ENCODE data around the gene BTNL9.

Gene BTNL9

DNA sequence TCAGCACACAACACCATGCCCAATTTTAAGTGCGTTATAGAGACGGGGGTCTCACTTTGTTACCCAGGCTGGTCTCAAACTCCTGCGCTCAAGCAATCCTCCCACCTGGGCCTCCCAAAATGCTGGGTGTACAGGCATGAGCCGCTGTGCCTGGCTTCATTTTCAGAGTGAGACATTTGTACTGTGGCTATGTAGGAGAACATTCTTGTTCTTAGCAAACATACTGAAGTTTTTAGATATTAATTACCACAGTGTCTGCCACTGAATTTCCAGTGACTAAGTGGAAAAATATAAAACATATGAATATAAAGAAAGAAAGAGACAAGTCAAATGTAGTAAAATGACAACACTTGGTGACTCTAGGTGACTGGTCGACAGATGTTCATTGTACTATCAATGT lies 20.9 kb downstream of the BTNL9 start:
- H3K36me3 ChIP-seq (replicated peaks), result no peaks in the 10 kb centered on the region
- no peak overlapping the region for H3K4me3 ChIP-seq (ENCODE audit: low read depth, low read length)
- H3K27me3 ChIP-seq (replicated peaks), result peaks cover 37% of the 10 kb centered on the region
- in situ Hi-C loops (cut with HindIII; ENCODE audit: low pct_ligation_motif_present, low sequenced_read_pairs), result no loop called here
- TF ChIP-seq, protein P1, sequence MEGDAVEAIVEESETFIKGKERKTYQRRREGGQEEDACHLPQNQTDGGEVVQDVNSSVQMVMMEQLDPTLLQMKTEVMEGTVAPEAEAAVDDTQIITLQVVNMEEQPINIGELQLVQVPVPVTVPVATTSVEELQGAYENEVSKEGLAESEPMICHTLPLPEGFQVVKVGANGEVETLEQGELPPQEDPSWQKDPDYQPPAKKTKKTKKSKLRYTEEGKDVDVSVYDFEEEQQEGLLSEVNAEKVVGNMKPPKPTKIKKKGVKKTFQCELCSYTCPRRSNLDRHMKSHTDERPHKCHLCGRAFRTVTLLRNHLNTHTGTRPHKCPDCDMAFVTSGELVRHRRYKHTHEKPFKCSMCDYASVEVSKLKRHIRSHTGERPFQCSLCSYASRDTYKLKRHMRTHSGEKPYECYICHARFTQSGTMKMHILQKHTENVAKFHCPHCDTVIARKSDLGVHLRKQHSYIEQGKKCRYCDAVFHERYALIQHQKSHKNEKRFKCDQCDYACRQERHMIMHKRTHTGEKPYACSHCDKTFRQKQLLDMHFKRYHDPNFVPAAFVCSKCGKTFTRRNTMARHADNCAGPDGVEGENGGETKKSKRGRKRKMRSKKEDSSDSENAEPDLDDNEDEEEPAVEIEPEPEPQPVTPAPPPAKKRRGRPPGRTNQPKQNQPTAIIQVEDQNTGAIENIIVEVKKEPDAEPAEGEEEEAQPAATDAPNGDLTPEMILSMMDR (IDR thresholded peaks at IDR 0.05; ENCODE audit: low read depth, low read length, missing control alignments), result no peak
- DNase-seq, result no peak
- H3K27ac ChIP-seq, result no peak overlapping the region

DNA sequence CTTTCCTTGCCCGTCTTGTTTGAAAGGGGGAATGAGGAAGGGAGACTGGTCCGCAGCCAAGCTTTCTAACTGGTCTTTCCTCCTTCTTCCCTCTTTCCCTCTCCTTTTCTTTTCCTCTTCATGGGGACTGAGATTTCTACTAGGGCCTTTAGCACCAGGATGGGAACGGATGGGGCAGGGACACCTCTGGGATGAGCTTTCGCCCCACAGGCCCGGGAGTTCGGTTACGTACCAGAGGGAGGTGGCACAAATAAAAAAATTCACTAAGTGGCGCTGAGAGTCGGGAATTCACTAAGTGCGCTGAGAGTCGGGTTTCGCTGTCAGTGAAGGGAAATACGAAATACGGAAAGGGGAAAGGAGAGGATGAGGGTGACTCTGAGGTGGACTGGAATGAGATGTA lies 21.6 kb downstream of the BTNL9 start:
- Histone ChIP-seq H3K27me3 (replicated peaks) (peaks cover 34% of the 10 kb centered on the region), H3K36me3 (replicated peaks) (no peaks in the 10 kb centered on the region), H3K4me3 (ENCODE audit: low read depth, low read length) (no peak overlapping the region), H3K27ac (no peak overlapping the region)
- TF ChIP-seq, protein P1 (IDR thresholded peaks at IDR 0.05; ENCODE audit: low read depth, low read length, missing control alignments), result no peak
- DNase-seq, result no peak
- in situ Hi-C loops (cut with HindIII; ENCODE audit: low pct_ligation_motif_present, low sequenced_read_pairs), result no loop called here

DNA sequence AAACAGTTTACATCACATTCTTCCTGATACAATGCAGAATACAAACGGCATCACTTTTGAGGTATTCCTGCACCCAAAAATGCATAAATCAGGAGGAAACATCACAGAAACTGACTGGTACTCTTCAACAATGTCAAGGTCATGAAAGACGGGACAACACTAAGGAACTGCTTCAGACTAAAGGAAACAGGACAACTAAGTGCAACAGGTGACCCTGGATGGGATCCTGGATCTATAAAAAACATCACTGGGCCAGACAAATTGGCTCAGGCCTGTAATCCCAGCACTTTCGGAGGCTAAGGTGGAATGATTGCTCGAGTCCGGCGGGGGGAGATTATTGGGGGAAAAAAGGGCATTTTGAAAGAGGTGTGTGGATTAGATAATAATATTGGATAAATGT lies 22.6 kb downstream of the BTNL9 start:
- Histone ChIP-seq H3K27ac (no peak overlapping the region), H3K4me3 (ENCODE audit: low read depth, low read length) (no peak overlapping the region), H3K27me3 (replicated peaks) (peaks cover 31% of the 10 kb centered on the region), H3K36me3 (replicated peaks) (no peaks in the 10 kb centered on the region)
- no peak for DNase-seq
- in situ Hi-C loops (cut with HindIII; ENCODE audit: low pct_ligation_motif_present, low sequenced_read_pairs), result no loop called here
- TF ChIP-seq, protein P1 (IDR thresholded peaks at IDR 0.05; ENCODE audit: low read depth, low read length, missing control alignments), result no peak

DNA sequence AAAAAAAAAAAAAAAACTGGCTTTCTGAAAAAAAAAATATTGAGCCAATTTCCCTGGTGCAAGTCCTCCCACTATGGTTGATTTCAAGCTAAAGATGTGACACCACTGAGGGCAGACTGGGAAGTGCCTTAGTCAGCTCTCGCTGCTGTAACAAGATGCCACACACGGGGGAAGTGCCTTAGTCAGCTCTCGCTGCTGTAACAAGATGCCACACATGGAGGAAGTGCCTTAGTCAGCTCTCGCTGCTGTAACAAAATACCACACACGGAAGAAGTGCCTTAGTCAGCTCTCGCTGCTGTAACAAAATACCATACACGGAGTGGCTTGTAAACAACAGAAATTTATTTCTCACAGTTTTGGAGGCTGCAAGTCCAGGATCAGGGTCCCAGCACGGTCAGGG lies 23.4 kb downstream of the BTNL9 start:
- Histone ChIP-seq H3K4me3 (ENCODE audit: low read depth, low read length) (no peak overlapping the region), H3K27me3 (replicated peaks) (peaks cover 23% of the 10 kb centered on the region), H3K36me3 (replicated peaks) (no peaks in the 10 kb centered on the region), H3K27ac (no peak overlapping the region)
- TF ChIP-seq, protein P1 (IDR thresholded peaks at IDR 0.05; ENCODE audit: low read depth, low read length, missing control alignments), result no peak
- DNase-seq, result no peak
- in situ Hi-C loops (cut with HindIII; ENCODE audit: low pct_ligation_motif_present, low sequenced_read_pairs), result no loop called here

DNA sequence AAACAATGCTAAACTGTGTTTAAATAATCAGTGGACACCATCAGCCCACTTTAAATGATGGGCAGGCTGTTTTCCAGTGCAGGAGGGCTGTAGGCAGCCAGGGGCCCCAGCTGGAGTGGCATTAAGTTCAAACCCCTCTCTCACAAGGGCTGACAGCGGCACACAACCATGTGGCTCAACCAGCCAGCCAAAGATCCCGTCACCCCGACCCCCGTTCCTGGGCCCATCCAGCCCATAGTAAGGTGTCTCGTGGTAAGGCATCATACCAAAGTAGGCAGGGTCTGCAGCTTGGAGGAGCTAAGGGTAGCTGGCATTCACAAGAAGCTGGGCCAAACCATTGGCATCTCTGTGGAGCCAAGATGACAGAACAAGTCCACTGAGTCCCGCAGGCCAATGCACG lies 24.9 kb downstream of the BTNL9 start:
- in situ Hi-C loops (cut with HindIII; ENCODE audit: low pct_ligation_motif_present, low sequenced_read_pairs), result no loop called here
- no peaks in the 10 kb centered on the region for H3K36me3 ChIP-seq (replicated peaks)
- DNase-seq, result no peak

More for the DNA sequence above, 24.9 kb downstream of the BTNL9 start:
- TF ChIP-seq, protein P1 (IDR thresholded peaks at IDR 0.05; ENCODE audit: low read depth, low read length, missing control alignments), result no peak
- H3K4me3 ChIP-seq (ENCODE audit: low read depth, low read length), result no peak overlapping the region
- H3K27me3 ChIP-seq (replicated peaks), result peaks cover 9% of the 10 kb centered on the region
- no peak overlapping the region for H3K27ac ChIP-seq
